Activated naive CD4-positive, alpha-beta T cell treated with anti-CD3 and anti-CD28 coated beads, Interleukin-2, amount 50 U/mL, for 16 hours (primary cell): ENCODE measurements around the gene TMEFF2.

ENCODE experiments used
- DNase-seq: peaks from one replicate; pipeline ENCODE4 v3.0.0-alpha.2; 2020

The TMEFF2 gene

GRCh38 chr2:191957996-191958860 is 236.5 kb downstream of the TMEFF2 start:
- DNase-seq: no peak

- DNase-seq: no peak
Measured at GRCh38 chr2:191954451-191954850, 240.3 kb downstream of the TMEFF2 start.

GRCh38 chr2:191952515-191953270 is 242.0 kb downstream of the TMEFF2 start:
- DNase-seq: no peak

GRCh38 chr2:191951832-191952231 is 242.9 kb downstream of the TMEFF2 start:
- DNase-seq: no peak

GRCh38 chr2:191951376-191951775 is 243.4 kb downstream of the TMEFF2 start:
- DNase-seq: no peak

GRCh38 chr2:191950132-191950874 is 244.4 kb downstream of the TMEFF2 start:
- no peak for DNase-seq

- DNase-seq: no peak
Measured at GRCh38 chr2:191947235-191947634, 247.5 kb downstream of the TMEFF2 start.

- no peak for DNase-seq
Measured at GRCh38 chr2:191946471-191947182, 248.1 kb downstream of the TMEFF2 start.

GRCh38 chr2:191945623-191946022 is 249.1 kb downstream of the TMEFF2 start:
- DNase-seq: no peak

GRCh38 chr2:191942739-191943103 is 252.0 kb downstream of the TMEFF2 start:
- no peak for DNase-seq

GRCh38 chr2:191942090-191942738 is 252.5 kb downstream of the TMEFF2 start:
- DNase-seq: no peak

- DNase-seq: no peak
Measured at GRCh38 chr2:191941376-191941929, 253.3 kb downstream of the TMEFF2 start.

- DNase-seq: no peak
Measured at GRCh38 chr2:191938779-191939178, 256.0 kb downstream of the TMEFF2 start.

GRCh38 chr2:191936882-191937405 is 257.8 kb downstream of the TMEFF2 start:
- no peak for DNase-seq

- no peak for DNase-seq
Measured at GRCh38 chr2:191935247-191935646, 259.5 kb downstream of the TMEFF2 start.

- no peak for DNase-seq
Measured at GRCh38 chr2:191933307-191934105, 261.2 kb downstream of the TMEFF2 start.

GRCh38 chr2:191932286-191932685 is 262.4 kb downstream of the TMEFF2 start:
- DNase-seq: no peak

- no peak for DNase-seq
Measured at GRCh38 chr2:191931329-191931728, 263.4 kb downstream of the TMEFF2 start.

- DNase-seq: no peak
Measured at GRCh38 chr2:191930205-191930604, 264.5 kb downstream of the TMEFF2 start.

GRCh38 chr2:191929288-191929687 is 265.4 kb downstream of the TMEFF2 start:
- DNase-seq: no peak

GRCh38 chr2:191927991-191928390 is 266.7 kb downstream of the TMEFF2 start:
- DNase-seq: no peak
